ENCODE data around the gene SUMO1.

GRCh38 chr2:202185156-202185555, 53.2 kb downstream of the SUMO1 start:
- no peak for TF ChIP-seq TAF1 (IDR thresholded peaks at IDR 0.05; ENCODE audit: borderline replicate concordance, insufficient read depth, low read length)
- TF ChIP-seq POLR2AphosphoS5 (IDR thresholded peaks at IDR 0.05; ENCODE audit: low read depth, low read length), result no peak
- TF ChIP-seq SIN3A (IDR thresholded peaks at IDR 0.05; ENCODE audit: borderline replicate concordance, insufficient read depth, low read length), result no peak
- TF ChIP-seq REST (IDR thresholded peaks at IDR 0.05; ENCODE audit: insufficient read depth in 1 of 2, low read depth in 2 of 2, low read length in 2 of 2), result no peak

Measured in PFSK-1 (cell line).